Caco-2 (cell line): ENCODE data around the gene COL27A1. TPM values are rescaled to one million over a fixed set of nuclear protein-coding genes. Genes with fewer than 3 reads are reported as not detected.

Source experiments
- BruUV-seq: library from RNA; stranded (reverse); fragments of 400-500 nt; replicated peaks from 2 replicates; lab custom pipeline; 2021; lab: Mats Ljungman, UMichigan
- CTCF ChIA-PET: fragments of 300-600 bp; sonication (Branson Sonifier 250); formaldehyde crosslinking; loops from one replicate; lab custom pipeline; 2022; ENCODE audit warnings: antibody characterized with exemption; lab: Charles Lee
- POLR2A ChIA-PET: fragments of 300-600 bp; sonication (Branson Sonifier 250); formaldehyde crosslinking; loops from one replicate; lab custom pipeline; 2022; ENCODE audit warnings: antibody characterized with exemption; lab: Charles Lee
- DNase-seq, 2 experiments: peaks; one replicate each; pipeline versions ENCODE4 v3.0.0 to v3.0.0-alpha.2; 2020 to 2022
- H3K27me3 ChIP-seq: replicated peaks from 2 replicates; pipeline ENCODE4 v1.6.0; 2011; ENCODE audit warnings: low read length; ENCODE audit not compliant: control insufficient read depth, insufficient read depth
- H3K36me3 ChIP-seq: 2 replicates; pipeline ENCODE4 v1.5.1; 2011; ENCODE audit warnings: low read length; ENCODE audit not compliant: control insufficient read depth, insufficient read depth
- H3K4me1 ChIP-seq: fragments of 250-450 bp; sonication (Bioruptor Pico); 2 replicates; pipeline ENCODE4 v1.5.1; 2020; ENCODE audit warnings: mild to moderate bottlenecking
- H3K4me3 ChIP-seq: 2 replicates; pipeline ENCODE4 v1.5.1; 2011; ENCODE audit warnings: low read depth, mild to moderate bottlenecking, control low read depth, low read length
- H3K9me3 ChIP-seq: fragments of 250-450 bp; sonication (Bioruptor Pico); 2 replicates; pipeline ENCODE4 v1.5.1; 2020; ENCODE audit warnings: mild to moderate bottlenecking, moderate library complexity
- H3K27ac Mint-ChIP-seq: one replicate; pipeline ENCODE4 v1.8.0; 2022; ENCODE audit warnings: mixed read lengths; ENCODE audit not compliant: unreplicated experiment
- H3K27me3 Mint-ChIP-seq: one replicate; pipeline ENCODE4 v1.8.0; 2022; ENCODE audit warnings: mixed read lengths; ENCODE audit not compliant: insufficient read depth, unreplicated experiment
- H3K36me3 Mint-ChIP-seq: one replicate; pipeline ENCODE4 v1.8.0; 2022; ENCODE audit warnings: mild to moderate bottlenecking, mixed read lengths; ENCODE audit not compliant: insufficient read depth, unreplicated experiment
- H3K4me1 Mint-ChIP-seq: one replicate; pipeline ENCODE4 v1.8.0; 2022; ENCODE audit warnings: low read depth, mixed read lengths; ENCODE audit not compliant: unreplicated experiment
- H3K4me3 Mint-ChIP-seq: one replicate; pipeline ENCODE4 v1.8.0; 2022; ENCODE audit warnings: mild to moderate bottlenecking, moderate library complexity, mixed read lengths; ENCODE audit not compliant: unreplicated experiment
- H3K9me3 Mint-ChIP-seq: one replicate; pipeline ENCODE4 v1.8.0; 2022; ENCODE audit warnings: mixed read lengths; ENCODE audit not compliant: unreplicated experiment
- intact Hi-C: fragments of 100-400 bp; cut with micrococcal nuclease; formaldehyde crosslinking; loops from one replicate; pipeline ENCODE4 v1.10.0; 2022; ENCODE audit not compliant: unreplicated experiment
- total RNA-seq: library from RNA; stranded (reverse); gene quantifications from 2 replicates; pipeline ENCODE4 v1.2.3, GENCODE V29; 2022
- TF ChIP-seq, protein P1 (sequence below), 2 experiments: fragments of 200-600 bp in 1 of 2; IDR thresholded peaks; 1 replicate in 1 of 2; 2 replicates in 1 of 2; pipeline versions ENCODE4 v1.5.1 to v1.8.0; 2011 to 2022; ENCODE audit warnings: antibody characterized with exemption in 1 of 2, control low read depth in 1 of 2, inconsistent platforms in 1 of 2, low read depth in 1 of 2, low read length in 1 of 2, mild to moderate bottlenecking in 1 of 2, moderate library complexity in 1 of 2; ENCODE audit not compliant: insufficient read depth in 1 of 2, severe bottlenecking in 1 of 2, unreplicated experiment in 1 of 2

Gene COL27A1
- total RNA-seq, 1 experiment from 2014 or later: 31.1 TPM

DNA sequence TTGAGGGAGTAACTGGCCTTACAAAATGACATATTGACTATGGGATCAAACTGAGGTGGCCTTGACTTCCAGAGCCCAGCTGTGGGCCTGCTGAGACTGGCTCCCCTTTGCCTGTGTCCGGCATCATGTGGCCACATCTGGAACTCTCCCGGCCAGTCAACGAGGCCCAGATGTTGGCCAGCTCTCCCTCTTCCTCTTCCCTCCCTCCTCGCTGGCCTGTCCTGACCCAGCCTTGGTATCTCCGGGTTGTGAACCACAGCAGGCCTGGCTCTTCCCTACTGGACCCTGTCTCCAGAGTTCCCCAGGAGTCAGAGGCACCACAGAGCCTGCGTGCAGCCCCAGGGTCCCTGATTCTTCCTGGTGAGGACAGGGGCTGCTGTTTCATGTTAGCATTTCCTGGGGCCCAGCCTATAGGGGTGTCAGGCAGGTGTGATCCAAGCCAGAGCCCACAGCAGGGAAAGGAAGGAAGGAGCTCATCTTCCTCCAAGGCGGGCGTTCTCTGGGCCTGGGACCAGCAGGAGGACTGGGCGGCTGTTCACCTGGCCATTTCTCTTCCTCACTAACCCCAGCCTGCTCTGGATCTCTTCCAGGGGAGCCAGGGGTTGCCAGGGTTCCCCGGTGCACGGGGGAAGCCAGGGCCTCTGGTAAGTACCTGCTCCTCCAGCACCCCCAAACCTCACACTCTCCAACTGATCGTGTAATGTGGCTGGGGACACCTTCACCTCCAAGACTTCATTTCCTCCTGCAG, 81.2 kb downstream of the COL27A1 start:
- POLR2A ChIA-PET: no interaction called here
- Histone ChIP-seq H3K4me1 (peaks cover 4% of the 10 kb centered on the region; the same call in 1 of the 2 replicates), H3K9me3 (no peaks in the 10 kb centered on the region), H3K36me3 (peaks cover 2% of the 10 kb centered on the region; the same call in 1 of the 2 replicates), H3K27me3 (no peaks in the 10 kb centered on the region), H3K4me3 (no peak overlapping the region)
- intact Hi-C loops: no loop called here
- peaks cover 9% of the 10 kb centered on the region for H3K36me3 Mint-ChIP-seq
- H3K27ac Mint-ChIP-seq: no peak overlapping the region
- no peaks in the 10 kb centered on the region for H3K9me3 Mint-ChIP-seq
- DNase-seq: no peak
- no peak overlapping the region for H3K4me3 Mint-ChIP-seq
- no TSS peak for BruUV-seq
- CTCF ChIA-PET: interaction anchor here (0.8 to 1.0 kb wide), 2 partner anchors 54 to 128 kb away, joined by 3 to 5 read pairs; no protein-coding TSS in a partner anchor
- H3K4me1 Mint-ChIP-seq: no peaks in the 10 kb centered on the region
- no peaks in the 10 kb centered on the region for H3K27me3 Mint-ChIP-seq
- TF ChIP-seq, protein P1, sequence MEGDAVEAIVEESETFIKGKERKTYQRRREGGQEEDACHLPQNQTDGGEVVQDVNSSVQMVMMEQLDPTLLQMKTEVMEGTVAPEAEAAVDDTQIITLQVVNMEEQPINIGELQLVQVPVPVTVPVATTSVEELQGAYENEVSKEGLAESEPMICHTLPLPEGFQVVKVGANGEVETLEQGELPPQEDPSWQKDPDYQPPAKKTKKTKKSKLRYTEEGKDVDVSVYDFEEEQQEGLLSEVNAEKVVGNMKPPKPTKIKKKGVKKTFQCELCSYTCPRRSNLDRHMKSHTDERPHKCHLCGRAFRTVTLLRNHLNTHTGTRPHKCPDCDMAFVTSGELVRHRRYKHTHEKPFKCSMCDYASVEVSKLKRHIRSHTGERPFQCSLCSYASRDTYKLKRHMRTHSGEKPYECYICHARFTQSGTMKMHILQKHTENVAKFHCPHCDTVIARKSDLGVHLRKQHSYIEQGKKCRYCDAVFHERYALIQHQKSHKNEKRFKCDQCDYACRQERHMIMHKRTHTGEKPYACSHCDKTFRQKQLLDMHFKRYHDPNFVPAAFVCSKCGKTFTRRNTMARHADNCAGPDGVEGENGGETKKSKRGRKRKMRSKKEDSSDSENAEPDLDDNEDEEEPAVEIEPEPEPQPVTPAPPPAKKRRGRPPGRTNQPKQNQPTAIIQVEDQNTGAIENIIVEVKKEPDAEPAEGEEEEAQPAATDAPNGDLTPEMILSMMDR (IDR thresholded peaks at IDR 0.05; ENCODE audit: insufficient read depth in 1 of 2, low read depth in 1 of 2, low read length in 1 of 2, severe bottlenecking in 1 of 2, unreplicated experiment in 1 of 2): no peak

DNA sequence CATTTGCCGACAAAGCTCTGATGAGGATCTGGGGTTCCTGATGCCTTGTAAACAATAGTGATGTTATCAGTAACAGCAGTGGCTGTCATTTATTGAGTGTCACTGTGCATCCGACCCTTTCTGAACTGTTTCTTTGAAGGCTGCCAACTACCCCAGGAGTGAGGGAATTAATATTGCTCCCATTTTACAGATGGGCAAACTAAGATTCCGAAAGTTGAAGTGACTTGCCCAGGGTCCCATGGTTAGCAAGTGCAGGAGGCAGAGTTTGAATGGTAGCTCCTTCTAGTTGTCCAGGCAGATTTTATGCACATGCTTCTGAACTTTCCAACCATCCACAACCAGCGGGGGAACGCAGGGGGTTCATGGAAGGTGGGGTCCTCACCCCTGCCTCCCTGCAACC, 81.9 kb downstream of the COL27A1 start:
- intact Hi-C loops: no loop called here
- TF ChIP-seq, protein P1 (IDR thresholded peaks at IDR 0.05; ENCODE audit: insufficient read depth in 1 of 2, low read depth in 1 of 2, low read length in 1 of 2, severe bottlenecking in 1 of 2, unreplicated experiment in 1 of 2): no peak

DNA sequence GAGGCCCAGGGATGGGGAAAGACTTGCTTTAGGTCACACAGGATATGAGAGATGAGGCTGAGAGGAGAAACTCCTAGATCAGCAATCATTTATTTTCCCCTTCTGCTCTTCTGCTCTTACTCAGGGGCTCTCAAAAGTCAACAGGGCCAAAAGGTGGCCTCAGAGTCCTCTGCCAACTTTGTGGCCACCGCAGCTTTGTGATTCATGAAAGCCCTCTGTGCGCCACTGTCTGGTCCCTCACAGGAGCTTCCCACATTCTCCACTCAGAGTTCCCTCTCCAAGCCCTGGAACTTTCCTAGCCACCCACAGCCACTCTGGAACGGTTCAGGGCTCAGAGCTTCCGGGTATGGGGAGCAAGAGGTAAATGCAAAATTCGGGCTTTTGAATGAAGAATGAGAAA, 82.4 kb downstream of the COL27A1 start:
- no peak overlapping the region for H3K4me3 ChIP-seq
- peaks cover 2% of the 10 kb centered on the region for H3K36me3 ChIP-seq
- H3K36me3 Mint-ChIP-seq: peaks cover 15% of the 10 kb centered on the region
- no peak overlapping the region for H3K27ac Mint-ChIP-seq
- intact Hi-C loops: no loop called here
- TF ChIP-seq, protein P1 (IDR thresholded peaks at IDR 0.05; ENCODE audit: insufficient read depth in 1 of 2, low read depth in 1 of 2, low read length in 1 of 2, severe bottlenecking in 1 of 2, unreplicated experiment in 1 of 2): no peak
- no TSS peak for BruUV-seq
- no peaks in the 10 kb centered on the region for H3K4me1 Mint-ChIP-seq
- ChIA-PET POLR2A (interaction anchor here (0.6 kb wide), 1 partner anchor 82 kb away, joined by 3 read pairs; the partner anchor contains the start of gene COL27A1), CTCF (interaction anchor here (0.9 to 2.6 kb wide), 2 partner anchors 83 to 155 kb away, joined by 3 to 11 read pairs; partner anchors contain the start of gene COL27A1)
- H3K27me3 Mint-ChIP-seq: no peaks in the 10 kb centered on the region
- DNase-seq: no peak
- H3K9me3 ChIP-seq: no peaks in the 10 kb centered on the region
- peaks cover 4% of the 10 kb centered on the region; the same call in 1 of the 2 replicates for H3K4me1 ChIP-seq
- no peak overlapping the region for H3K4me3 Mint-ChIP-seq
- no peaks in the 10 kb centered on the region for H3K9me3 Mint-ChIP-seq
- H3K27me3 ChIP-seq: no peaks in the 10 kb centered on the region

More for the DNA sequence above, 81.9 kb downstream of the COL27A1 start:
- H3K4me3 Mint-ChIP-seq: no peak overlapping the region
- ChIA-PET POLR2A (no interaction called here), CTCF (interaction anchor here (0.8 to 2.6 kb wide), 3 partner anchors 53 to 155 kb away, joined by 3 to 11 read pairs (median 5); no protein-coding TSS in a partner anchor)
- H3K4me1 ChIP-seq: peaks cover 4% of the 10 kb centered on the region; the same call in 1 of the 2 replicates
- H3K9me3 Mint-ChIP-seq: no peaks in the 10 kb centered on the region
- no peaks in the 10 kb centered on the region for H3K4me1 Mint-ChIP-seq
- no peaks in the 10 kb centered on the region for H3K27me3 ChIP-seq
- H3K36me3 ChIP-seq: peaks cover 2% of the 10 kb centered on the region
- BruUV-seq: no TSS peak
- H3K4me3 ChIP-seq: no peak overlapping the region
- H3K27ac Mint-ChIP-seq: no peak overlapping the region
- peaks cover 11% of the 10 kb centered on the region for H3K36me3 Mint-ChIP-seq
- H3K9me3 ChIP-seq: no peaks in the 10 kb centered on the region
- H3K27me3 Mint-ChIP-seq: no peaks in the 10 kb centered on the region
- DNase-seq: no peak
